ENCODE measurements around the gene PITPNM2. TPM values are rescaled to one million over a fixed set of nuclear protein-coding genes. Genes with fewer than 3 reads are reported as not detected.

PITPNM2 gene
- total RNA-seq, 2 experiments from 2014 or later, result 0.42 to 0.73 TPM

GRCh38 chr12:123149088-123149487, 1.8 kb downstream of the PITPNM2 start:
- ChIA-PET POLR2A (interaction anchor here (0.7 kb wide), 1 partner anchor 1633 kb away, joined by 3 read pairs; no protein-coding TSS in a partner anchor), CTCF (ENCODE audit: unreplicated experiment) (no interaction called here)
- H3K27ac ChIP-seq (ENCODE audit: low read depth, low read length, poor library complexity, severe bottlenecking), result no peak overlapping the region
- peaks cover 8% of the 10 kb centered on the region; the same call in 1 of the 2 replicates for H3K36me3 ChIP-seq (ENCODE audit: insufficient read depth, low read length)
- BruUV-seq (replicated peaks), result no TSS peak
- H3K4me1 ChIP-seq (ENCODE audit: insufficient read depth, low read length, poor library complexity, severe bottlenecking), result no peaks in the 10 kb centered on the region
- intact Hi-C loops (cut with micrococcal nuclease; ENCODE audit: unreplicated experiment), result no loop called here
- no peak overlapping the region for H2AFZ ChIP-seq (ENCODE audit: low read length)
- no peak for DNase-seq (ENCODE audit: low spot score)
- TF ChIP-seq CTCF (conservative IDR thresholded peaks at IDR 0.05; ENCODE audit: low read length), result no peak
- no peak for TF ChIP-seq EZH2phosphoT487 (IDR thresholded peaks at IDR 0.05; ENCODE audit: borderline replicate concordance, low read depth, low read length)
- no peaks in the 10 kb centered on the region for H3K9me3 ChIP-seq (ENCODE audit: low read length)
- no peak overlapping the region for H3K4me3 ChIP-seq (ENCODE audit: low read depth, low read length, poor library complexity, severe bottlenecking)
- peak overlapping the region; percentile 43; the same call in 1 of the 2 replicates for H3K4me2 ChIP-seq (ENCODE audit: low read length)
- H3K9me2 ChIP-seq (ENCODE audit: insufficient read depth, low read length), result no peaks in the 10 kb centered on the region
- no peaks in the 10 kb centered on the region for H4K20me1 ChIP-seq (ENCODE audit: insufficient read depth, low read length)
- H3K79me2 ChIP-seq (ENCODE audit: insufficient read depth, low read depth, low read length), result no peaks in the 10 kb centered on the region

GRCh38 chr12:123148655-123149054, 2.2 kb downstream of the PITPNM2 start:
- peaks cover 3% of the 10 kb centered on the region; the same call in 1 of the 2 replicates for H3K36me3 ChIP-seq (ENCODE audit: insufficient read depth, low read length)
- no peaks in the 10 kb centered on the region for H3K9me3 ChIP-seq (ENCODE audit: low read length)
- no peak overlapping the region for H3K4me3 ChIP-seq (ENCODE audit: low read depth, low read length, poor library complexity, severe bottlenecking)
- CTCF ChIA-PET (ENCODE audit: unreplicated experiment), result no interaction called here
- H3K4me1 ChIP-seq (ENCODE audit: insufficient read depth, low read length, poor library complexity, severe bottlenecking), result no peaks in the 10 kb centered on the region
- BruUV-seq (replicated peaks), result no TSS peak
- intact Hi-C loops (cut with micrococcal nuclease; ENCODE audit: unreplicated experiment), result no loop called here
- H3K79me2 ChIP-seq (ENCODE audit: insufficient read depth, low read depth, low read length), result no peaks in the 10 kb centered on the region
- POLR2A ChIA-PET, result no interaction called here
- no peak overlapping the region for H3K27ac ChIP-seq (ENCODE audit: low read depth, low read length, poor library complexity, severe bottlenecking)
- H2AFZ ChIP-seq (ENCODE audit: low read length), result no peak overlapping the region
- peak overlapping the region; percentile 43; the same call in 1 of the 2 replicates for H3K4me2 ChIP-seq (ENCODE audit: low read length)
- H4K20me1 ChIP-seq (ENCODE audit: insufficient read depth, low read length), result no peaks in the 10 kb centered on the region
- DNase-seq (ENCODE audit: low spot score), result no peak
- H3K9me2 ChIP-seq (ENCODE audit: insufficient read depth, low read length), result no peaks in the 10 kb centered on the region
- no peak for TF ChIP-seq EZH2phosphoT487 (IDR thresholded peaks at IDR 0.05; ENCODE audit: borderline replicate concordance, low read depth, low read length)
- TF ChIP-seq CTCF (conservative IDR thresholded peaks at IDR 0.05; ENCODE audit: low read length), result no peak

- Histone ChIP-seq H3K36me3 (ENCODE audit: insufficient read depth, low read length) (no peaks in the 10 kb centered on the region), H3K4me2 (ENCODE audit: low read length) (peak overlapping the region; percentile 43; the same call in 1 of the 2 replicates), H3K9me2 (ENCODE audit: insufficient read depth, low read length) (no peaks in the 10 kb centered on the region), H3K4me3 (ENCODE audit: low read depth, low read length, poor library complexity, severe bottlenecking) (no peak overlapping the region), H3K9me3 (ENCODE audit: low read length) (no peaks in the 10 kb centered on the region), H4K20me1 (ENCODE audit: insufficient read depth, low read length) (no peaks in the 10 kb centered on the region), H3K4me1 (ENCODE audit: insufficient read depth, low read length, poor library complexity, severe bottlenecking) (no peaks in the 10 kb centered on the region), H2AFZ (ENCODE audit: low read length) (no peak overlapping the region), H3K79me2 (ENCODE audit: insufficient read depth, low read depth, low read length) (no peaks in the 10 kb centered on the region), H3K27ac (ENCODE audit: low read depth, low read length, poor library complexity, severe bottlenecking) (no peak overlapping the region)
- ChIA-PET POLR2A (no interaction called here), CTCF (ENCODE audit: unreplicated experiment) (no interaction called here)
- no peak for DNase-seq (ENCODE audit: low spot score)
- intact Hi-C loops (cut with micrococcal nuclease; ENCODE audit: unreplicated experiment), result no loop called here
- BruUV-seq (replicated peaks), result no TSS peak
- TF ChIP-seq CTCF (conservative IDR thresholded peaks at IDR 0.05; ENCODE audit: low read length) (no peak), EZH2phosphoT487 (IDR thresholded peaks at IDR 0.05; ENCODE audit: borderline replicate concordance, low read depth, low read length) (no peak)
Measured at GRCh38 chr12:123148223-123148622, 2.7 kb downstream of the PITPNM2 start.

All from OCI-LY7 (cell line).